SK-N-MC (cell line): Measurements from ENCODE around the gene NETO2.
"Not testable (repeated sequence)": the region's sequence is repeated elsewhere in the genome, so short reads cannot be mapped to it uniquely, and the experiment has no call there.

Experiments
- EZH2 ChIP-seq: fragments of 200-600 bp; sonication (generic); IDR thresholded peaks from one replicate; pipeline ENCODE4 v1.6.1; 2017; ENCODE audit warnings: antibody characterized with exemption
- FOXP2 ChIP-seq: optimal IDR thresholded peaks from 2 replicates; pipeline ENCODE3; 2011; ENCODE audit warnings: mild to moderate bottlenecking, moderate library complexity; ENCODE audit not compliant: insufficient read depth; ENCODE audit errors: extremely low read length, control extremely low read depth
- POLR2AphosphoS5 ChIP-seq: IDR thresholded peaks from 2 replicates; pipeline ENCODE4 v1.6.1; 2012; ENCODE audit warnings: mild to moderate bottlenecking, low read depth, low read length, borderline replicate concordance

GRCh38 chr16:47059130-47059529, 84.6 kb downstream of the NETO2 start:
- not testable (repeated sequence) for TF ChIP-seq EZH2, FOXP2, POLR2AphosphoS5
